ENCODE measurements around the gene TLR1.

DNA sequence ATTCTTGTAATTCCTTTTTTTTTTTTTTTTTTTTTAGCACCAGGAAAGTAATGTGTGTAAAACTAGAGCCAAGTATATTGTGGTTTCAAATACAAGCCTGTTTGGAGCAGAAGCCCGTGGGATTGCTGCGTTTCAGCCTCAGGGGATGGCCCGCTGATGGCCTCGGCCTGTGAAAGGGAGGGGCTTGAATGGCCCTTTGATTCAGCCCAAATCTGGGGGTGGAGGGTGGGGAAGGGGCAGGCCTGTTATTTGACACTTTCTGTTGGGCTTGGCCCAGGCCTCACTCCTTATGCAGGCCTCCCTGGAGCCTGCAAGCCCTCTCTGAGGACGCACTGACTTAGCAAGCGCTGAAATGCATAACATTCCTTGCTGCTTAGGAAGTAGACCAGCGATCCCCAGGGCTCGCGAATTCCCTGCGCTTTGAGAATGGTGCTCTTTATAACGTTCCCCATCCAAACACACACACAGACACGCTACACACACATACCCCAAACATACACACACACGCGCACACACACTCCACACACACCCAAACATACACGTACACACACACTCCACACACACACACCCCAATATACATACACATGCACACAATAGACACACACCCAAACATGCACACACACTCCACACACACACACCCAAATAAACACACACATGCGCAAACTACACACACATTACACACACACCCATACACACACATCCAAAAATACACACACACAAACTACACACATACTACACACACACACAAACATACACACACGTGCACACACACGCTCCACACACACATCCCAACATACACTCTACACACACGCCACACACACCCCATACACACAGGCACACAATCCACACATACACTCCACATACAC lies 51.4 kb downstream of the TLR1 start:
- TF ChIP-seq, protein P1, sequence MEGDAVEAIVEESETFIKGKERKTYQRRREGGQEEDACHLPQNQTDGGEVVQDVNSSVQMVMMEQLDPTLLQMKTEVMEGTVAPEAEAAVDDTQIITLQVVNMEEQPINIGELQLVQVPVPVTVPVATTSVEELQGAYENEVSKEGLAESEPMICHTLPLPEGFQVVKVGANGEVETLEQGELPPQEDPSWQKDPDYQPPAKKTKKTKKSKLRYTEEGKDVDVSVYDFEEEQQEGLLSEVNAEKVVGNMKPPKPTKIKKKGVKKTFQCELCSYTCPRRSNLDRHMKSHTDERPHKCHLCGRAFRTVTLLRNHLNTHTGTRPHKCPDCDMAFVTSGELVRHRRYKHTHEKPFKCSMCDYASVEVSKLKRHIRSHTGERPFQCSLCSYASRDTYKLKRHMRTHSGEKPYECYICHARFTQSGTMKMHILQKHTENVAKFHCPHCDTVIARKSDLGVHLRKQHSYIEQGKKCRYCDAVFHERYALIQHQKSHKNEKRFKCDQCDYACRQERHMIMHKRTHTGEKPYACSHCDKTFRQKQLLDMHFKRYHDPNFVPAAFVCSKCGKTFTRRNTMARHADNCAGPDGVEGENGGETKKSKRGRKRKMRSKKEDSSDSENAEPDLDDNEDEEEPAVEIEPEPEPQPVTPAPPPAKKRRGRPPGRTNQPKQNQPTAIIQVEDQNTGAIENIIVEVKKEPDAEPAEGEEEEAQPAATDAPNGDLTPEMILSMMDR (IDR thresholded peaks at IDR 0.05) = no peak
- no peak for TF ChIP-seq POLR2A (IDR thresholded peaks at IDR 0.05)
